ENCODE measurements around the gene CREBL2.
A peak's percentile ranks its signal among the peaks of the same experiment; 100 is the strongest.
"Not testable (repeated sequence)": the region's sequence is repeated elsewhere in the genome, so short reads cannot be mapped to it uniquely, and the experiment has no call there.

The CREBL2 gene

DNA sequence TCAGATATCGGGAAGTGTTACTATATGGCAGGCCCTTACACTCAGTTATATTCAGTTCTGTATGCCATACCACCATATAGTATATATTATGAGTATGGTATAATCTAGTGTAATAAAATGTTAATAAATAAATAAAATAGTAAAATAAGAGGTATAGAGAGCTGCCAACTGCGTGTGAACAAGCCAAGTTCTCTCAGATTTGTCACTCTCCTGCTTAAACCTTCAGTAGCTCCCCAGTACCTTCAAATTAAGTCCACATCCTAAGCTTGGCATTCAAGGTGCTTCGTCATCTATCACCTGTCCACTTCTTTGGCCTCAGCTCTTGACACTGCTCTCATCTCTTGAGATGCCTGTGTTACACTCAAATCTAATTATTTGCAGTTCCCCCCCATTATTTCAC lies 12.8 kb upstream of the CREBL2 start:
- DNase-seq: no peak

DNA sequence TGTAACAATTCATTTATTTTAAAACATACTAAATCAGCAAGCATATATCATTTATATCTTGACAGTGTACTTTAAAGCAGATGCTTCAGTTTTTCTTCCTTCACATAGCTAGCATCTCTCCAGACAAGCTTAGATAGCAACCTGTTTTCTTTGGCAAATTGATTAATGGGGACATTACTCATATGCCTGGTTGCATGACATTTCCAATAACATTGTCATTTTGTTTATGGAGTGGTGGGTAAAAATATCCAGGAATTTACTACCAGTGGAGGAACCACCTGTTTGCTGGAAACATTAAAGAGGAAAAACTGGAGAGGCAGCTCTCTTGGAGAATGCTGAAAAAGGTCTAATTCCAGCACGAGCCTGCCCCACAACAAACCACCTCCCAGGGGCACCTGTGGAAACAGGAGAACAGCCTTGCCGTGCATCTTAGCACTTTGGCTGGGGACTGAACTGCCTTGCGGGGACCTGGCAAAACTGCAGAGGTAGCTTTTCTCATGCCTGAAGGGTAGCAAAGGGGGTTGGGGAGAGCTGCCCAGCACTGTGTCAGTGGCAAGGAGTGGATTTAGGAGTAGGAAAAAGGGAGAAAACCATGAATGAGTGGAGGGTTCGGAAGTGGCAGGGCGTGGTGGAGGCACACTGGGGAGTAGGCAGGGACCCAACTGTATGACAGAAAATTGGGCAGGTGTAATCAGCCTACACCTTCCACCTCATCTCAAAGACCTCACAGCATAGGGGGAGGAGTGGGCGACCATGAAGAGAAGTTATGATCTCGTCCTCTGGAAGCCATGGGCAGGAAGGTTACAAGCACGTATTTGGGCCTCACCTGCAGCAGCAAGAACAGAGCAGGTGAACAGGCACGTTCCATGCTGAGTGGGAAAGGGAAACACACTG lies 11.7 kb upstream of the CREBL2 start:
- no peak for DNase-seq

DNA sequence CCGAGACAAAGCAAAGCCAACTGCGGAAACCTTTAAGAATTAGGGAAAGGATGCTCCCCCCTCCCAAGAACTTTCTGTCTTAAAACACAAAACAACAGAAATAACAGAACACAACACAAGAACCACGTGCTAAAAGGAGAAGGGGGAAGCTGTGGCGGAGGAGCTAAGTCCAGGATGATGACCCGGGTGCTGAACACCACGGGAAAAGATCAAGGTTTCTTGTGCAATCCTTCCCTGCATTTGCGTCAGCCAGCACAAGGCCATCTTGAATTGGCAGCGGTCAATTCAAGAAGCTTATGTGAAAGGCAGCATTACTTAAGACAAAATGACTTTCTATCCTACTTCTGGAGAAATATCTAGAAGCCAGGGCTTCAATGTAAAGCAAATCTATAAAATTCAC lies 11.0 kb upstream of the CREBL2 start:
- peak; percentile 92 to 94 for DNase-seq

DNA sequence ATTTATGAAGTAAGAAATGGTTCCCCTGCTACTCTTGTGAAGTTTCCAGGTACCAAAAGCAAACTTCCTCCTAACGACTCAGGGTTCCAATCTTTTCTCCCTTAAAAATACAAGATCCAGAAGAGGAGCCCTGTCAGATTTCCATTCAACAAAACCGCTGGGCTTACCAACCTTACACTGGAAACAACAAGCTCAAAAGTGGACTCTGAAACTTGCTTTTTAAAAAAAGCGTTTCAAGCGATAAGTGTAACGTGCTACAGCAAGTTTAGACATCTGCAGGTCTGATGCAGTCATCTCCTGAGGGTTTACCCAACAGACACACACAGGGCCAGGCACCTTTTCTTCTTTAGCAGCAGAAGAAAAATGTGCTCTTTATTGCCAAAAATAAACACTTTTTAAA lies 6.9 kb upstream of the CREBL2 start:
- no peak for DNase-seq

DNA sequence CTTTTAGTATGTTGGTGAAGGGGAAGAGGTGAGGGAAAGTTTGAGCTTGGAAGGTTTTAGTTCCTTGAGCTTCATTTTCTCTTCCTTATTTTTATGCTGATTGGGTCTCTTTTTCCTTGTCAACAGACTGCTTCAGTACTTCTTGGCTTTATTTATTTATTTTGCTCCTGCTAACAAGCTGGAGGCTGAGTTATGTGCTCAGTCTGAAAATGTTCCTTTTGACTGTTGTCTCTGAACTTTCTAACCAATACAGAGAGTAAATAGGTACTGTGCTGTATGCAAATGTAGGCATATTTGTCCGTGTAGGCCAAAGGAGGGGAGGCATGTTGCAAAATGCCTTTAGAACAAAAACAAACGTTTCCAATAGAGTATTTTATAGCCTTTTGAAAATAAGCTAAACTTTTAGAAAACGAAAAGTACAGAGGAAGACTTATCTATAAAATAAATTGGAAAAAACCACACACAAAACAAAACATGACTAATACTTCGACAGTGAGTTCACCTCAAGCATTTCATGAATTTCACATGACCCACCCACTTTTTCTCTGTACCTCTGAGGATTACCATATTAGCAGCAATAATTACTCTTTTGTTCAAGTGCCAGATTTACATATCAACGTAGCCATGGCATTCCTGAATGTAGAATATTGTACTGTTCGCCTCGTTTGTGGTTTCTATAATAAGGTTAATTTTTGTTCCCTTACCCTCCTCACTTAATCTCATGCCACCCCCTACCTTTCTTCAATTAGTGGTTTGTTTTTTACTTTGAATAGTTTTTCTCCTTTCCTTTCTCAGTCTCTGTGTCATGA lies 4.7 kb upstream of the CREBL2 start:
- peak; percentile 55 to 66 for DNase-seq

DNA sequence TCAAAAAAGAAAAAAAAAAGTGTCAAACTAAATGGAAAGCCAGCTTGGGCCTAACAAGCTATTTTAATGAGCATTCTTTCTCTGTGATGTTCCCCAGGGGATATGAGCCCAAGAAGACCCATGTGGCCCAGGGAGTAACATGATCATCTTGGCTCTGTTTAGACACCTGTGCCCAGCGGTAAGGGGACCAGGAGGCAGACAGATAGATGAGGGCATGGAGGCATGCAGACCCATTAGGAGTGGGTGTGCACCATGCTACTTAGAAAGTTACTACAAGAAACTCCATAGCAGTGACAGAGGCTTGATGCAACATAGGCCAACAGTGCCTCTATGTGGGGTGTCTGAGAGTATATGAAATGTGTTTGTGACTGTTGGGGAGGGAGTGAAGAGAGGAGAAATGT lies 3.1 kb upstream of the CREBL2 start:
- DNase-seq: peak in 1 of 2 donors; percentile 16

DNA sequence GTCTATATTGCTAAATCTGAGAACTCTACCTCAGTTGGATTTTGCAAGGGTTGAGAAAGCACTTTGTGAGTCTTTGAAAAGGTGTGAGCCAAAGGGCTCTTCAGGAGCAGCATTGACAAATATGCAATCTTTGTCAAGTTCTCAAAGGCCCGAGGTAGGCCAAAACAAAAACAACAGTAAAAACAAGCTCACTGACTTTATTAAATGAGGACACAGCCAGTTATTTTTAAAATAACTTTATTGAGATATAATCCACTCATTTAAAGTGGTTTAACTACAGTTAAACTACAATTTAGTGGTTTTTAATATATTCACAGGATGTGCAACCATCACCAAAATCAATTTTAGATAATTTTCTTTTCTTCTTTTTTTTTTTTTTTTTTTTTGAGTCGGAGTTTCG lies 2.0 kb upstream of the CREBL2 start:
- DNase-seq: no peak

DNA sequence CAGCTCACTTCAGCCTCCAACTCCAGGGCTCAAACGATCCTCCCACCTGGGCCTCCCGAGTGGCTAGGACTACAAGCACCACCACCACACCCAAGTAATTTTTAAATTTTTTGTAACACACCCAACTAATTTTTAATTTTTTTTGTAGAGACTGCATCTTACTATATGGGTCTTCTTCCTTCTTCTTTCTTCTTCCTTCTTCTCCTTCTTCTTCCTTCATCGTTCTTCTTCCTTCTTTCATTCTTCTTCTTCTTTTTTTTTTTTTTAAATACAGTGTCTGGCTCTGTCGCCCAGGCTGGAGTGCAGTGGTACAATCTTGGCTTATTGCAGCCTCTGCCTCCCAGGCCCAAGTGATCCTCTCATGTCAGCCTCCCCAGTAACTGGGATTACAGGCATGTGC lies 965 bp upstream of the CREBL2 start:
- DNase-seq: no peak

DNA sequence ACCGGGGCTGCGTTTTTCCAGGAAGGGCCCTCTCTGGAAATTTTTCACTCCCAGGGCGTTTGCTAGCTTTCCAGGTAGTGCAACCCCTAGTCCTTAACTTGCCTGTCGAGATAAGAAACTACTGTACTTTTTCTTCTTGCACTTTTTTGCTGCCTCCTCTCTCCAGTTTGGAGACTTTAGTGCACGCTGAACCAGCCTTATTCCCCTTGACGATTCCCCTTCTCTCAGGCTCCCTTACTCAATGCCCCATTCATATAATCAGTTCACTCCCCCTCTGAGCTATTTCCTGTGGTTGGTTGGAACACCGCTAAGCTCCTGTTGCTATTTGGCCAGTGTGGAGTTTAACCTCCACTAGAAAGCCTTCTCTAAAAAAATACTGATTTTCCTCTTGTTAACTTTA lies 682 bp downstream of the CREBL2 start:
- peak; percentile 28 to 34 for DNase-seq

DNA sequence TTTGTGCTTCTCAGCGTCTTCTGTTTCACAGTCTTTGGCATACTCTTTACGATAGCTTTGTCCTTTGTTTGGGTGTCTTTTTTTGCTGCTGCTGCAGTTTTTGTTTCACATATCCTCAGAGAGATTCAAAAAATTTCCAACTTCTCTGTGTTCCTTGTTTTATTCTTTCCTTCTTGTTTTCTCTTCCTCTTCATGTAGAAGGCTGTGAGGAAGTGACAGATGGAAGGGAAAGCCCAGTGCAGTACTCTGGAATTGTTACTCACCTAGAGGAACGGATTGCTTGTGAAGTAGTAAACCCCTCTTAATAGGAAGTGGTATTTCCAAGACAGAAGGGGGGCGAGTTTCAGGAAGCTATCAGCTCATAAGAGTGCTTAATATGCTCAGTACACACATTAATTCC lies 1.7 kb downstream of the CREBL2 start:
- peak; percentile 62 to 70 for DNase-seq

DNA sequence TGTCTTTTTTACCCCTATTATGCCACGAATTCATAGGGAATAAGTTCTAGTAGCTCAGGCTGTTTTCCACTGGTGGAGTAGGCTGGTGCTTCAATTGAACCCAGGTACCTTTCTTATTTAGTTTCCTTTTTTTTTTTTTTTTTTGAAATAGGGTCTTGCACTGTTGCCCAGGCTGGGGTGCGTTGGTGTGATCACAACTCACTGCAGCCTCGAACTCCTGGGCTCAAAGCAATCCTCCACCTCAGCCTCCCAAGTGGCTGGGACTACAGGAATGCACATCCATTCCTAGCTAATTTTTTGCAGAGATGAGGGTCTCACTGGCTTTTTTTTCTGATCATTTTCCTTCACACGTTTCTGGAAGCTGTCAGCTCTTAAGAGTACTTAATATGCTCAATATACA lies 2.7 kb downstream of the CREBL2 start:
- DNase-seq: no peak

DNA sequence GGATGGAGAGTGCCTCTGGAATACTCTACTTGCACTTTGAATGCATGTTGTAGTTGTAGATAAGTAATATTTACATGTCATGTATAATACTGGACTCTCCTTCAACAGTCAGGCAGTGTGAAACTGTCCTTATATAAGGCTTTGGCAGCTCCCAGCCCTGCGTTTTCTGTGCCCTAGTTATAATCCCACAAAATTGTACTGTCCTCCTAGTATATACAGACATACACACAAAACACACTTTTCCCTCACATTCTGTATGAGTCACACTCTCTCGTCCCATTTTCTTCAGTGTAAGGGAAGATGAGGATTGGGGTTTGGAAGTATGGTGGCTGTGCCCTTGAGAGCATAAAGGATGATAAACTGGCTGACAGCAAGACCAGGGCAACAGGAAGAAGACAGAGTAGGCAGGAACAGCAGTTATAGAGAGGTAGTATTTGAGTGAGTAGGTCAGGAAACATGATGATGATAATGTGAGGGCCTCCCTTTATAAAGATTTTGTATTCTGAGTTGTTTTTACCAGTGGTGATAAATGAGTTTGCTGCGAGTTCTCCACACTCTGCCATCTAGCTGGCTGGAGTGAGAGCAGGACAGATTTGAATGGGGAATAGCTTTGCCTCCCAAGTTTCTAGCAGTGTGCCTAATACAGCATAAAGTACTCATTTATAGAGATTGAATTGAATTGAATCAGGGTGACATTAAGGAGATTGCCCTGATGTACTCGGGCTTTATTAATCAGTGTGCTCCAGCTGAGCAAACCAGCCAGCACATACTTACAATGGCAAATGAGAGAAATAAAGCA lies 5.0 kb downstream of the CREBL2 start:
- no peak for DNase-seq

DNA sequence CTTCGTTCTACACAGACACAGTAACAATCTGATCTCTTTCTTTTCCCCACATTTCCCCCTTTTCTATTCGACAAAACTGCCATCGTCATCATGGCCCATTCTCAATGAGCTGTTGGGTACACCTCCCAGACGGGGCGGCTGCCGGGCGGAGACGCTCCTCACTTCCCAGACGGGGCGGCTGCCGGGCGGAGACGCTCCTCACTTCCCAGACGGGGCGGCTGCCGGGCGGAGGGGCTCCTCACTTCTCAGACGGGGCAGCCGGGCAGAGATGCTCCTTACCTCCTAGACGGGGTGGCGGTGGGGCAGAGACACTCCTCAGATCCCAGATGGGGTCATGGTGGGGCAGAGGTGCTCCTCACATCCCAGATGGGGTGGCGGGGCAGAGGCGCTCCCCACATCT lies 6.4 kb downstream of the CREBL2 start:
- DNase-seq: not testable (repeated sequence)

DNA sequence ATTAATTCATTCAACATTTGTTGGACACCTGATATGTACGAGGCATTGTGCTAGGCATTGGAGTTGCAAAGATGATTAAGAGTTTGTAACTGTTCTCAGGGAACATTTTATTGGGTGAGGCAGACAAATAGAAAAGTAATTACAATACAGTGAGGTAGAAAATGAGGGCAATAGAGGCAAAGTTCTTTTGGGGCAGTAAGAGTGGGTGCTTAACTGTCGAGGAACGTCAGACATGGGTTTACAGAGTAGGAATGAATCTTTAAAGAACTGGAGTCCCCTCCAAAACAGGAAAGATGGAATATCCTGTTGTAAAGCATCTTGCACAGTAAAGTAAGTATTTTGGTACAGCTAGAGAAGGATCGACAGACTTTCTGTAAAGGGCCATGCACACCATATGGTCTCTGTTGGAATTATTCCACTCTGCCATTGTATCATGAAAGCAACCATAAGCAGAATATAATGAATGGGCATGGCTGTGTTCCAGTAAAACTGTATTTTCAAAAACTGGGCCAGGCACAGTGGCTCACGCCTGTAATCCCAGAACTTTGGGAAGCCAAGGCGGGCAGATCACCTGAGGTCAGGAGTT lies 9.1 kb downstream of the CREBL2 start:
- no peak for DNase-seq

DNA sequence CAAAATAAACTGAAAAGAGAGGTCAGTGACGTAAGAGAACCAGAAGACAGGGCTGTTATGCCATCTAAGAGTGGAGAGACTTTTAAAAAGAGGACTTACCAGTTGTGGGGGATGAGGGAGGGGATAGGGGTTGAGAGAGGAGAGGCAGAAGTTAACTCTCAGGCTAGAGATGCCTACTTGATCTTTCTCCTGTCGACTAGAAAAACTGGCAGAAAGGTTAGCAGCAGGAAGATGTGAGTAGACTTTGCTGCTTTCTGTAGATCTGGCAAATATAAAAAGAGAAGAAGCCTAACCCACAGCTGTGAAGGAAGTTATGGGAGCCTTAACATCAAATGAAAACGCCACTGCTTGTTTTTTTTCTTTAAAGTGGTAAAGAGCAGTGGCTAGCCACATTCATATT lies 10.7 kb downstream of the CREBL2 start:
- DNase-seq: peak in 1 of 2 donors; percentile 7

DNA sequence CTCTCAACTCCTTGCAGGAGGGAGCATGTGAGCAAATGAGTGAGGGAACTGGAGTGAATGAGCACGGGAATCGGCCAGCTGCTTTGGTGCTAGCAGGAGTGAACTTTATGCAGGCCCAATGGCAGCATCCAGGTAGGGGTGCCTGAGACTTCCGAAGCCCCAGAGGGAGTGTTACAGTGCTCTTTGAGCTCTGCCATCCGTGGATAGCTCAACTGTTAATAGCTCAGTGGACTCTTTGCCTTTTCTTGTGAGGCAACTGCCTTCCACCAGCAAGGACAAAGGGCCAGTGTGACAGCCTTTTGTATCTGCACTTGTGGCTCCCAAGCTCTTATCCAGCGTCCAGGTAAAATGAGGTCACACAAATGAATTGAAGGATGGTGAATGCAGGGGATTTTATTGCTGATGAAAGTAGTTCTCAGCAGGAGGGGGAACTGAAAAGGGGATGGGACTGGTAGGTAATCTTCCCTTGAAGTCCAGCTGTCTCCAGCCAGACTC lies 12.9 kb downstream of the CREBL2 start:
- no peak for DNase-seq

DNA sequence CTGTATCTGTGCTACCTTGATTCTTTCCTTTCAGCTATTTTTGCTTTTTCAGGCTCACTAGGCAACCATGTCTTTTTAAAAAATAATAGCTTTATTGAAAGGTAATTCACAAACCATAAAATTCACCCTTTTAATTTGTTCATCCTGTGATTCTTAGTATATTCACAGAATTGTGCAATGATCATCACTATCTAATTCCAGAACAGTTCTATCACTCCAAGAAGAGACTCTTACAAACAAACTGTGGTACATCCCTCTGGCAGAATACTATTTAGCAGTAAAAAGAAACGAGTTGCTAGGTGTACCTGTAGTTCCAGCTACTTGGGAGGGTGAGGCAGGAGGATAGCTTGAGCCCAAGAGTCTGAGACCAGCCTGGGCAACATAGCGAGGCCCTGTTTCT lies 14.8 kb downstream of the CREBL2 start:
- no peak for DNase-seq

DNA sequence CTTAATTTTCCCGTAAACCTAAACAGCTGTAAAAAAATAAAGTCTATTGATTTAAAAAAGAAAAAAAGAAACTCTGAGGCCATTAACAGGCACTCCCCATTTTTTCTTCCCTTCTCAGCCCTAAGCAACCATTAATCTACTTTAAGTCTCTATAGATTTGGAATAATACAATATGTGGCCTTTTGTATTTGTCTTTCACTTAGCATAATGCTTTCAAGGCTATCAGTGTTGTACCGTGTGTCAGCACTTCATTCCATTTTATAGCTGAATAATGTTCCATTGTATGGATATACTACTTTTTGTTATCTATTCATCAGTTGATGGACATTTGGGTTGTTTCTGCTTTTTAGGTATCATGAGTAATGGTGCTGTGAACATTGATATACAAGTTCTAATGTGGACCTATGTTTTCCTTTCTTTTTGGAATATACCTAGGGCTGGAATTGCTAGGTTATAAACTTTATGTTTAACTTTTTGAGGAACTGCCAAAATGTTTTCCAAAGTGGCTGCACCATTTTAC lies 15.7 kb downstream of the CREBL2 start:
- DNase-seq: no peak

DNA sequence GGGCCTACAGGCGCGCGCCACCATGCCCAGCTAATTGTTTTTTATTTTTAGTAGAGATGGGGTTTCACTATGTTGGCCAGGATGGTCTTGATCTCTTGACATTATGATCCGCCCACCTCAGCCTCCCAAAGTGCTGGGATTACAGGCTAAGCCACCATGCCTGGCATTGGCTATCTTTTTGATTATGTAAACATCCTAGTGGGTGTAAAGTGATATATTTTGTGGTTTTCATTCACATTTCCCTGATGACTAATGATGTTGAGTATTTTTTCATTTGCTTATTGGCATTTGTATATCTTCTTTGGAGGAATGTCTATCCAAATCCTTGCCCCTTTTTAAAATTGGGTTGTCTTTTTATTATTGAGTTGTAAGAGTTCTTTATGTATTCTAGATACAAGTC lies 16.3 kb downstream of the CREBL2 start:
- DNase-seq: no peak

DNA sequence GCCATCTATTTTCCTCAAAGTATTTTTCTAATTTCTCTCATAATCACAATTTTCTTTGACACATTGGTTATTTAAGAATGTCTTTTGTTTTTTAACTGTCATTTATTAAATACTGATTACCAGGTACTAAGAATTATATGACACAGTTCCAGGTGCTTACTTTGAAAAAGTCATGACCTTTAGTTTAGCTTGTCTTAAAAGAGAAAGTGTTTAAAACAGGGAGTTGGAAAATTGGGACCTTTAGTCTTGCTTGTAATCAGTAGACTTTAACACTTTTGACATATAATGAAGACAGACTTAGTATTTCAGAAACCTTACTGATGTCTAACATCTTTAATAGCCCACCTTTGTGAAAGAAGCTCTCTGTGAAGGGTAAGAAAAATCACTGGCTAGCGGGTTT lies 19.2 kb downstream of the CREBL2 start:
- no peak for DNase-seq

DNA sequence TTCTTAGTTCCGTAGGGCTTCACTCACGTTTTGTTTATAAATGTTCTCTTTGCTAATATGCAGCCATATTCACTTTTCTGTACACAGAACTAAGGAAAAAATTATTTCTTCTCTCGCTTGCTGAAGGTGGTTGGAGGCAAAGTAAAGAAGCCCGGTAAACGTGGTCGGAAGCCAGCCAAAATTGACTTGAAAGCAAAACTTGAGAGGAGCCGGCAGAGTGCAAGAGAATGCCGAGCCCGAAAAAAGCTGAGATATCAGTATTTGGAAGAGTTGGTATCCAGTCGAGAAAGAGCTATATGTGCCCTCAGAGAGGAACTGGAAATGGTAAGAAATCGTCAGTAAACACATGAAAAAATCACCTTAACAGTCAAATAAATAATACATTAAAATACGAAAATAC lies 24.0 kb downstream of the CREBL2 start:
- no peak for DNase-seq

DNA sequence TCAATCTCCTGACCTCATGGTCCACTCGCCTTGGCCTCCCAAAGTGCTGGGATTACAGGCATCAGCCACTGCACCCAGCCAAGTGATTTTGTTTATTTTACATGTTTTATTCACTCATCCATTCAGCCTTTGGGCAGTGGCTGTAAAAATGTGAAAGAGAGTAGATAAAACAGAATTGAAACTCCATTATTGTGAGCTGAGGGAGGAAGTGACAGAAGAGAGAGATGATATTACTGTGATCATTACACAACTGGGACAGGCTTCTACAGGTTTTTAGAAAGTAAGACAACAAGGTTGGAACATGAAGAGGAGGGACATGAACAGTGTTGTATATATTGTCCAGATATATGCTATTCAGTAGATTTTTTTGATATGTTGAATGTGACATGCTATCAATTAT lies 25.0 kb downstream of the CREBL2 start:
- no peak for DNase-seq

All from inflammatory macrophage (primary cell).